Measurements from ENCODE around the gene TMEM244. TPM values are rescaled to one million over a fixed set of nuclear protein-coding genes. Genes with fewer than 3 reads are reported as not detected.

TMEM244 gene
- total and polyA plus RNA-seq, 9 of the 15 experiments (the other 6 are each of a cell fraction or from before 2014, with no cell fraction given), result not detected

DNA sequence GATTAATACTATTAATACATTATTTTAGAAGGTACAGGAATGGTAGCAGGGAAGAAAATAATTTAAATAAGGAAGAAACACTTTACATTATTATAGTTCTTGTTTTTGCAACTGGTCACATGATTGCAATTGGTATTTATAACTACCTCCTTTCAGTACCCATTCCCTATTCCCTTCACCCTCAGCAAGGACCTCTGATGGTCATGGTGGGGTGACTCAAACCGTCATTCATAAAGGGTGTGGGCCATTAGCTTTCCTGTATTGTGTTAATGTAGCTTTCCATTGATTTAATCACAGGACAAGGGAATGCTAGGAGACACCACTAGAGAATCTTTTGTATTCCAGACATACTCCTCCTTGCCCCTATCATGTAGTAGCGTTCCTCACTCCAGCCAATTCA lies 47.2 kb upstream of the TMEM244 start:
- H3K9me1 ChIP-seq (ENCODE audit: control insufficient read depth, insufficient read depth, low read length), result no peaks in the 10 kb centered on the region
- no peak overlapping the region for H3K9ac ChIP-seq (ENCODE audit: insufficient read depth in 1 of 2, low read depth in 2 of 2, low read length in 2 of 2)
- BruUV-seq (replicated peaks), result no TSS peak
- H3K9me3 ChIP-seq (replicated peaks; ENCODE audit: control insufficient read depth, insufficient read depth, low read depth, low read length), result no peaks in the 10 kb centered on the region; the same call in 1 of the 2 replicates
- no peaks in the 10 kb centered on the region for H3K27me3 ChIP-seq (ENCODE audit: control insufficient read depth in 2 of 2, insufficient read depth in 2 of 2, low read length in 2 of 2)
- CTCF ChIA-PET (ENCODE audit: low intra/inter-chr PET ratio), result no interaction called here
- no peaks in the 10 kb centered on the region for H3K79me2 ChIP-seq (ENCODE audit: control insufficient read depth, insufficient read depth, low read length)
- no peak overlapping the region for H3K27ac ChIP-seq (ENCODE audit: extremely low read depth, low read depth, low read length)
- H3K4me1 ChIP-seq (replicated peaks in 1 of 2; ENCODE audit: control insufficient read depth in 2 of 2, insufficient read depth in 2 of 2, low read length in 2 of 2), result no peaks in the 10 kb centered on the region
- no peak for DNase-seq (ENCODE audit: extremely low read depth in 1 of 4, low spot score in 3 of 4)
- no peak for TF ChIP-seq MTF1 (CRISPR knock-in tag; IDR thresholded peaks at IDR 0.05; ENCODE audit: borderline replicate concordance)
- TF ChIP-seq, protein P1, sequence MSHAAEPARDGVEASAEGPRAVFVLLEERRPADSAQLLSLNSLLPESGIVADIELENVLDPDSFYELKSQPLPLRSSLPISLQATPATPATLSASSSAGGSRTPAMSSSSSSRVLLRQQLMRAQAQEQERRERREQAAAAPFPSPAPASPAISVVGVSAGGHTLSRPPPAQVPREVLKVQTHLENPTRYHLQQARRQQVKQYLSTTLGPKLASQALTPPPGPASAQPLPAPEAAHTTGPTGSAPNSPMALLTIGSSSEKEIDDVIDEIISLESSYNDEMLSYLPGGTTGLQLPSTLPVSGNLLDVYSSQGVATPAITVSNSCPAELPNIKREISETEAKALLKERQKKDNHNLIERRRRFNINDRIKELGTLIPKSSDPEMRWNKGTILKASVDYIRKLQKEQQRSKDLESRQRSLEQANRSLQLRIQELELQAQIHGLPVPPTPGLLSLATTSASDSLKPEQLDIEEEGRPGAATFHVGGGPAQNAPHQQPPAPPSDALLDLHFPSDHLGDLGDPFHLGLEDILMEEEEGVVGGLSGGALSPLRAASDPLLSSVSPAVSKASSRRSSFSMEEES (CRISPR knock-in tag; IDR thresholded peaks at IDR 0.05), result peak; percentile 31
- no peak overlapping the region for H2AFZ ChIP-seq (ENCODE audit: low read depth, low read length)
- WGBS (ENCODE audit: insufficient coverage, low coverage, missing lambda C conversion rate), result 8% methylated on average over 2 of the region's 2 CpGs
- in situ Hi-C loops (cut with MboI), result no loop called here
- no peaks in the 10 kb centered on the region for H4K20me1 ChIP-seq (replicated peaks; ENCODE audit: control insufficient read depth, insufficient read depth, low read length)
- H3K36me3 ChIP-seq (ENCODE audit: control insufficient read depth, insufficient read depth, low read length), result no peaks in the 10 kb centered on the region
- no peak overlapping the region for H3K4me2 ChIP-seq (ENCODE audit: insufficient read depth, low read length)
- H3K4me3 ChIP-seq, result no peak overlapping the region
- POLR2A ChIA-PET, result interaction anchor here (0.6 to 0.7 kb wide), 2 partner anchors 11 to 177 kb away, joined by 3 to 4 read pairs; no protein-coding TSS in a partner anchor
- ATAC-seq, result no peak
- intact Hi-C loops (cut with micrococcal nuclease), result no loop called here
- no peak for FAIRE-seq

DNA sequence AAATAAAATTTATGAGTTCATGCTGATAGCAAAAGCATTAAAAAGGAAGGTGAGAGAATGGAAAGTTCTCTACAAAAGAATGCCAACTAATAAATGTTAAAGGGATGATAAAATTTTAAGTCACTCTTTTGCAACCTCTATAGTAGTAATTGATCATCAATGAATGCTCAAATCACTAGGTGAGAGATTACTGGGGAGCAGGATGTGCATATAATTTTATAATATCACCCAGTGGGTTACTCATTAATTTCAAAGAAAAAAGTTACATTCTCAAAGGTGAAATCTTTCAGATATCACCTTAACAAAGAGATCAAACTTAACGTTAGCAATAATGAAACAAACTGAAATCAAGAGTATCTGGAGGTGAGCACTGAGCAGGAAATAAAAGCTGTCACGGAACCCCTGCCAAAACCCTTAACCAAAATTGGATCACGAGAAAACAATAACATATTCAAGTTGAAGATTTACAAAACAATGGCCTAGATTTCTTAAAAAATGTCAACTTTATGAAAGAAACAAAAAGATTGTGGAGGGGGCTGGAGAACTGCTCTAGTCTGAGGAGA lies 45.5 kb upstream of the TMEM244 start:
- Histone ChIP-seq H3K9ac (ENCODE audit: insufficient read depth in 1 of 2, low read depth in 2 of 2, low read length in 2 of 2) (no peak overlapping the region), H3K27me3 (ENCODE audit: control insufficient read depth in 2 of 2, insufficient read depth in 2 of 2, low read length in 2 of 2) (no peaks in the 10 kb centered on the region), H3K27ac (ENCODE audit: extremely low read depth, low read depth, low read length) (no peak overlapping the region), H3K79me2 (ENCODE audit: control insufficient read depth, insufficient read depth, low read length) (no peaks in the 10 kb centered on the region), H2AFZ (ENCODE audit: low read depth, low read length) (0 out of 2 replicates have a peak overlapping the region, but pooled peaks have one; percentile 56), H3K4me3 (no peak overlapping the region), H3K9me1 (ENCODE audit: control insufficient read depth, insufficient read depth, low read length) (no peaks in the 10 kb centered on the region), H4K20me1 (replicated peaks; ENCODE audit: control insufficient read depth, insufficient read depth, low read length) (no peaks in the 10 kb centered on the region), H3K36me3 (ENCODE audit: control insufficient read depth, insufficient read depth, low read length) (no peaks in the 10 kb centered on the region), H3K4me1 (replicated peaks in 1 of 2; ENCODE audit: control insufficient read depth in 2 of 2, insufficient read depth in 2 of 2, low read length in 2 of 2) (no peaks in the 10 kb centered on the region; a peak in 1 of 5 replicates), H3K4me2 (ENCODE audit: insufficient read depth, low read length) (no peak overlapping the region), H3K9me3 (replicated peaks; ENCODE audit: control insufficient read depth, insufficient read depth, low read depth, low read length) (no peaks in the 10 kb centered on the region)
- no peak for DNase-seq (ENCODE audit: extremely low read depth in 1 of 4, low spot score in 3 of 4)
- in situ Hi-C loops (cut with MboI), result no loop called here
- 11% methylated on average over 3 of the region's 3 CpGs for WGBS (ENCODE audit: insufficient coverage, low coverage, missing lambda C conversion rate)
- no peak for FAIRE-seq
- ChIA-PET POLR2A (no interaction called here), CTCF (ENCODE audit: low intra/inter-chr PET ratio) (no interaction called here)
- BruUV-seq (replicated peaks), result no TSS peak
- intact Hi-C loops (cut with micrococcal nuclease), result no loop called here
- ATAC-seq, result no peak
- TF ChIP-seq TCF7L2 (IDR thresholded peaks at IDR 0.05; ENCODE audit: low read depth, low read length) (no peak), SMARCB1 (IDR thresholded peaks at IDR 0.05; ENCODE audit: insufficient read length, low read depth) (no peak), RBM34 (IDR thresholded peaks at IDR 0.05; ENCODE audit: borderline replicate concordance, insufficient read depth, low read length) (no peak), EP300 (IDR thresholded peaks at IDR 0.05; ENCODE audit: low read length) (no peak), L3MBTL2 (IDR thresholded peaks at IDR 0.05) (no peak), HOXB6 (CRISPR knock-in tag; IDR thresholded peaks at IDR 0.05; ENCODE audit: borderline replicate concordance) (no peak), ZNF121 (CRISPR knock-in tag; conservative IDR thresholded peaks at IDR 0.05) (no peak), RAD21 (CRISPR knock-in tag; conservative IDR thresholded peaks at IDR 0.05 in 1 of 2, IDR thresholded peaks at IDR 0.05 in 1 of 2) (no peak)

Measured in K562 (cell line).